SK-MEL-5 (cell line): ENCODE data around the gene VPS36. TPM values are rescaled to one million over a fixed set of nuclear protein-coding genes. Genes with fewer than 3 reads are reported as not detected.
"Not testable (repeated sequence)": the region's sequence is repeated elsewhere in the genome, so short reads cannot be mapped to it uniquely, and the experiment has no call there.

Experiments
- DNase-seq: peaks from one replicate; pipeline ENCODE4 v3.0.0-alpha.2; 2016; ENCODE audit warnings: low read depth, low spot score
- in situ Hi-C: cut with HindIII; loops from 2 replicates; pipeline ENCODE4 v1.10.0; 2016; ENCODE audit warnings: low sequenced_read_pairs, high pct_unique_total_duplicates, low pct_unique_long_range_greater_than_20kb
- total RNA-seq: library from RNA; depleted of rRNA; stranded (reverse); fragments of >200 nt; shearing (Covaris generic); gene quantifications from 2 replicates; pipeline ENCODE4 v1.2.3, GENCODE V29; 2014

VPS36 gene
- total RNA-seq, 1 experiment from 2014 or later = 41.7 TPM

GRCh38 chr13:52449331-52450011 lies 963 bp downstream of the VPS36 start:
- DNase-seq = no peak
- in situ Hi-C loops = no loop called here

GRCh38 chr13:52447815-52448552 lies 2.5 kb downstream of the VPS36 start:
- in situ Hi-C loops = no loop called here
- no peak for DNase-seq

DNA sequence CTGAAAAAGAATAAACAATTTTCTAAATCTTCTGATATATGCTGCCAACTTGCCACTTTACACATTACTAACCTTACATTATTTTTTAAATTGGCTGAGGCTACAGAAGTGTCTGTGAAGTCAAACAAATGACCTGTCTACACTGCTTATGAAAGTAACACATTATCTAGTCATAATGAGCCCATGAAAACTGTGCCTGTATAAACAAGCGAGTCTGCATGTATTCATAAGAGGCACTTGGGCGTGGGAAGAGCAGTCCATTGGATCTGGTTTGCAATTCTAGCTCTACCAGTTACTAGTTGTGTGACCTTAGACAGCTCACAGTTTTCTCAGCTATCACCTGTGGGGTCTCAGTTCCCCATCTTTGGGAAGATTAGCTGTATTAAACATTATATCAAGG lies 3.1 kb downstream of the VPS36 start:
- in situ Hi-C loops = no loop called here
- no peak for DNase-seq

GRCh38 chr13:52446265-52446664 lies 4.2 kb downstream of the VPS36 start:
- in situ Hi-C loops = no loop called here

DNA sequence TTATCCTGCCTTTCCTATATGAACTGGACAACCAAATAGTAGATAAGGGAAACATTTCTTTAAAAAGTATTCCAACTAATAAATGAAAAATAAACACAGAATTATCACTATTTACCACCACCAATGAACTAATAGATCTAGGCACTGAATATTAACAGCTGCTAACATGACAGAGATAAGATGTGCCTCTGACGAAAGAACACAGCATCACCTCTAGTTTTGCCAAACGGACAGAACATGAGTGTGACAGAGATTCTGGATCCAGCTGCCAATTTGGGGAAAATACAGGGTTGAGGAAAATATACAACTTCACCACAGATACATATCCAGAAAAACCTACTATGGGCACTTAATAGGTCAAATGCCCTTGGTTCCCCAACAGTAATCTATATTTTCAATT lies 18.0 kb downstream of the VPS36 start:
- DNase-seq = no peak
- in situ Hi-C loops = no loop called here

More at GRCh38 chr13:52446265-52446664, 4.2 kb downstream of the VPS36 start:
- DNase-seq = no peak

GRCh38 chr13:52428295-52428694 lies 22.1 kb downstream of the VPS36 start:
- DNase-seq = no peak
- in situ Hi-C loops = no loop called here

GRCh38 chr13:52421216-52421615 lies 29.2 kb downstream of the VPS36 start:
- in situ Hi-C loops = no loop called here
- DNase-seq = no peak

DNA sequence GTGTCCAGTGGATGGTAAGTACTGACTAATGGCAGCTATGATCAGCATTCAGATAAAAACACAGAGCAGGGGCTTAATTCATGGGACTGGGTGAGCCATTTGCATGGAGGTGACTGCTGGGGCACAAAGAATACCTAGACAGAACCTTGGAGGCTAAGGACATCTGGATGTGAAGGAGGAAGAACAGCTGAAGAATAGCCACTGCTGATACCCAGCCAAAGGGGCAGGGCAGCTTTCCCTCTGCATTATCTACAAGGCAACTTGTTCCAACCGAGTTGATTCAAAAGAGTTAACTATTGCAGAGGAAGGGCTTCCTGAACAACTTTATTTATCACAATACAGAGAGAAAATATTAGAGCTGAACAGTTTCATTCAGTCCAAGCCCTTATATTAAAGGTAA lies 31.4 kb downstream of the VPS36 start:
- no peak for DNase-seq
- in situ Hi-C loops = no loop called here

DNA sequence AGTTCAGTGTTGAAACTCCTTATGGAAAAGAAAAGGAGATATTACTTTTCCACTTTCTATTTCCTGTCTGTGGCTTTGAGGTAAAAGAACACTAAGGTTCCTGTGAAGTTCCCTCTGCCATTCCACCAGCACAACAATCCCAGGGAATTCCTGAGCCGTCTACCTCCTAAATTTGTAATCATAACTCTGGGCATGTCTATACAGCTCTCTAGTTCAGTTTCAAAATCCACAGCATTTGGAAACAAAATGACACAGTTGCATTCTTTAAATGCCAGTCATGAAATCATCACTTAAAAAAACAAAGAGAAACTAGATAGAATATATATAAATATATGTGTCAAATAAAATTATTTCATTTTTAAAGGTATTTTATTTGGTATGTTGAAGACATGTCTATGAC lies 35.5 kb downstream of the VPS36 start:
- no peak for DNase-seq
- in situ Hi-C loops = no loop called here

- in situ Hi-C loops = no loop called here
- DNase-seq = no peak
Measured at GRCh38 chr13:52414051-52414450, 36.4 kb downstream of the VPS36 start.

DNA sequence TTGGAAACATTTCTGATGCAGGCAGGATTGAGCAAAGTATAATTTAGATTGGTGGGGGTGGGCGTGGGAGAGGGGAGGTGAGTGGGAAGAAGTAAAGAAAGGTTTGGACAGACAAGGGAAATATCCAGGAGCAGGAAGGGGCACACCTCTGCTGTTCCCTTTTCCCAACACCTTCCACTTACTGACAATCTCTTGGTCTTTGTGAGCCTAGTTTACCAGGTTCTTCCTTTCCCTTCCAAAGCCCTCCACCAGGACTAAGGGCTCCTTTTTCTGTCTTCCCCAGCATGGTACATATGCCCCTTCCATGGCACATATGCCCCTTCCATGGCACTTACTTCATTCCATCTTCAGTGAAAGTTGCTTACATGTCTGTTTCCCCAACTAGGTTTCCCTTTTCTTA lies 38.3 kb downstream of the VPS36 start:
- in situ Hi-C loops = no loop called here
- DNase-seq = no peak

DNA sequence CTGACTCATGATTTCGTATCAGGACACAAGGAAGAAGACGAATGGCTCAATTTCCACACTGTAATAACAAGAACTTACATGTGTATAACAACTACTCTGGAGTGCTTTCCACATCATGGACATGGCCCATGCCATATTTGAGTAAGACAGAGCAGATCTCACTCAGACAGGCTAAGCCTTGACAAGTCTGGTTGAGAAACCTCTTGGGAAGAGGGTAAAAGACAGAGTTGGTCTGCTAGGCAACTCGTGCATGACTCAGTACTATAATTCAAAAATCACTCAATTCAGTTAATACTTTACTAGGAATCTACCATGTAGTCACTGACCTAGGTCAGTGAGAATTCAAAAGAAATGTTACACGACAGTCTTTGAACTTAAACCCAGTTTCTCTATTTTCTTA lies 38.8 kb downstream of the VPS36 start:
- in situ Hi-C loops = no loop called here
- DNase-seq = no peak

GRCh38 chr13:52408071-52408658 lies 42.3 kb downstream of the VPS36 start:
- in situ Hi-C loops = not testable (repeated sequence)

GRCh38 chr13:52407436-52407835 lies 43.0 kb downstream of the VPS36 start:
- DNase-seq, in situ Hi-C loops: not testable (repeated sequence)

More at GRCh38 chr13:52408071-52408658, 42.3 kb downstream of the VPS36 start:
- not testable (repeated sequence) for DNase-seq

DNA sequence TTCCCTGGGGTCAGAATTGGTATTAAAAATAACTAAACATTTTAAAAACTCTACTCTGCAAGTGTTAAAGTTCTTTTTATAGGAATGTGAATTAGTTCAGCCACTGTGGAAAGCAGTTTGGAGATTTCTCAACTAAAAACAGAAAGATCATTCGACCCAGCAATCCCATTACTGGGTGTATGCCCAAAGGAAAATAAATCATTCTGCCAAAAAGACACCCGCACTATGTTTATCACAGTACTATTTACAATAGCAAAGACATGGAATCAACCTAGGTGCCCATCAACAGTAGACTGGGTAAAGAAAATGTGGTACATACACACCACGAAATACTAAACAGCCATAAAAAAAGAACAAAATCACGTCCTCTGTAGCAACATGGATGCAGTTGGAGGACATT lies 43.8 kb downstream of the VPS36 start:
- no peak for DNase-seq
- in situ Hi-C loops = no loop called here

DNA sequence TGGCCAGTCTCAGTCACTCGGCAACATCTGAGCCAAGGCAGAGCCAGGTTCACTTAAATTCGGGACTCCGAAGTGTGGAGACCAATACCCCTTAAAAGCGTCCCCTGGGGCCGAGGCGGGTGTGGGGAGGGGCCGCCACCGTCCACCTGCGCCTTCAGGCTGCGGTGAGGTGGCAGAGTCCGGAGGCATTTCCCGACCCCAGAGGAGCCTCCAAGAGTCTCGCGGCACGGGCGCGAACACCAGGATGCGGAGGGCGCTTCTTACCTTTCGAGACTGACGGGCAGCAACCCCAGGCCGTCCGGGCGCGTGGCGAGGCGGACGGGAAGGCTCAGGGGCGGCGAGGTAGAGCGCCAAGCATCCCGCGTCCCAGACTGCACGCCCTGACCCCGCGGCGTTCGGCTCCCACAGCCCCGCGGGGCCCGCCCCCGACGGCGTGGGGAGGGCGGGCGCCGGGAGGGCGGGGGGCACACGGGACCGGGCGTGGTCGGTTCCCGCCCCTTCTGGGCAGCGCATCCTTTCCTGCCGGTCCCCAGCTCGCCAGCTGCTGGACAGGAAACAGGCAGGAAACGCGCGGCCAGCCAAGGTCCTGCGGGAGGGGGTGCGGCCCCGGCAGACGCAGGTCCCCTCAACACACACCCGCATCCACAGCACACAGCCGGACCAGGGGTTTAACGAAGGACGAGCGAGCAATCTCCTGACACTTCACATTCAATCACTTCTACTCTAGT lies 44.5 kb downstream of the VPS36 start, which contains the start of gene THSD1:
TSS of gene THSD1 (minus strand) at position 406 of the 728 bp plus-strand sequence. CDS start 3,572 bp downstream, outside the sequence.
- no peak for DNase-seq
- in situ Hi-C loops = no loop called here

GRCh38 chr13:52405369-52405766 lies 45.1 kb downstream of the VPS36 start:
- in situ Hi-C loops = no loop called here
- DNase-seq = no peak

- peak; percentile 38 for DNase-seq
- in situ Hi-C loops = no loop called here
Measured at GRCh38 chr13:52399708-52400107, 50.7 kb downstream of the VPS36 start.
